GM23338 (cell line): ENCODE data around the gene ODR4. TPM values are rescaled to one million over a fixed set of nuclear protein-coding genes. Genes with fewer than 3 reads are reported as not detected.

ENCODE experiments used
- ATAC-seq: fragments of 200-7000 bp; cut with Tn5 transposase; 3 replicates; pipeline ENCODE4 v1.9.1; 2020
- DNase-seq: peaks from one replicate; pipeline ENCODE4 v3.0.0-alpha.2; 2015; ENCODE audit warnings: low spot score
- H2AFZ ChIP-seq: fragments of 200-600 bp; sonication (generic); 2 replicates; pipeline ENCODE4 v1.8.0; 2016; ENCODE audit warnings: antibody characterized with exemption, mild to moderate bottlenecking, moderate library complexity
- H3F3A ChIP-seq: fragments of 200-600 bp; sonication (generic); replicated peaks from 2 replicates; pipeline ENCODE4 v1.8.0; 2017; ENCODE audit warnings: antibody characterized with exemption, mixed run types, low read depth
- H3K27ac ChIP-seq: fragments of 200-600 bp; sonication (generic); 2 replicates; pipeline ENCODE4 v1.6.1; 2016; ENCODE audit warnings: low read depth
- H3K27me3 ChIP-seq: fragments of 200-600 bp; sonication (generic); 2 replicates; pipeline ENCODE4 v1.8.0; 2016; ENCODE audit warnings: mild to moderate bottlenecking, mixed run types, moderate library complexity; ENCODE audit not compliant: insufficient read depth
- H3K36me3 ChIP-seq: fragments of 200-600 bp; sonication (generic); 2 replicates; pipeline ENCODE4 v1.8.0; 2016; ENCODE audit warnings: mild to moderate bottlenecking; ENCODE audit not compliant: insufficient read depth
- H3K4me1 ChIP-seq: fragments of 200-600 bp; sonication (generic); 2 replicates; pipeline ENCODE4 v1.8.0; 2016; ENCODE audit warnings: mild to moderate bottlenecking, moderate library complexity; ENCODE audit not compliant: insufficient read depth
- H3K4me2 ChIP-seq: fragments of 200-600 bp; sonication (generic); 2 replicates; pipeline ENCODE4 v1.7.1; 2017; ENCODE audit warnings: mixed run types
- H3K4me3 ChIP-seq: fragments of 200-600 bp; sonication (generic); 2 replicates; pipeline ENCODE4 v1.6.1; 2016; ENCODE audit warnings: mixed run types
- H3K79me2 ChIP-seq: fragments of 200-600 bp; sonication (generic); replicated peaks from 2 replicates; pipeline ENCODE4 v1.8.0; 2017; ENCODE audit warnings: mild to moderate bottlenecking; ENCODE audit not compliant: insufficient read depth
- H3K9me2 ChIP-seq: fragments of 200-600 bp; sonication (generic); 2 replicates; pipeline ENCODE4 v1.8.0; 2017; ENCODE audit not compliant: insufficient read depth
- H4K20me1 ChIP-seq: fragments of 200-600 bp; sonication (generic); replicated peaks from 2 replicates; pipeline ENCODE4 v1.8.0; 2017; ENCODE audit warnings: mild to moderate bottlenecking; ENCODE audit not compliant: insufficient read depth
- H3K27ac Mint-ChIP-seq: 2 replicates; pipeline ENCODE4 v1.8.0; 2020; ENCODE audit warnings: inconsistent platforms, mild to moderate bottlenecking, moderate library complexity, mixed read lengths
- H3K27me3 Mint-ChIP-seq: 3 replicates; pipeline ENCODE4 v1.8.0; 2022; ENCODE audit warnings: low read depth, mild to moderate bottlenecking, moderate library complexity, mixed read lengths, inconsistent platforms; ENCODE audit not compliant: insufficient read depth, poor library complexity
- H3K36me3 Mint-ChIP-seq: 3 replicates; pipeline ENCODE4 v1.8.0; 2021; ENCODE audit warnings: low read depth, mild to moderate bottlenecking, inconsistent platforms, moderate library complexity, mixed read lengths
- H3K4me1 Mint-ChIP-seq: 3 replicates; pipeline ENCODE4 v1.8.0; 2020; ENCODE audit warnings: mild to moderate bottlenecking, inconsistent platforms, mixed read lengths
- H3K4me3 Mint-ChIP-seq: 3 replicates; pipeline ENCODE4 v1.8.0; 2021; ENCODE audit warnings: moderate library complexity, mild to moderate bottlenecking, inconsistent platforms, mixed read lengths
- H3K9me3 Mint-ChIP-seq: 3 replicates; pipeline ENCODE4 v1.8.0; 2020; ENCODE audit warnings: moderate library complexity, mild to moderate bottlenecking, inconsistent platforms, mixed read lengths
- CREB1 ChIP-seq: fragments of 250-450 bp; sonication (Bioruptor Pico); IDR thresholded peaks from 2 replicates; pipeline ENCODE4 v1.5.0; 2020; ENCODE audit warnings: low read depth, mild to moderate bottlenecking, moderate library complexity
- EZH2 ChIP-seq: fragments of 200-600 bp; sonication (generic); IDR thresholded peaks from one replicate; pipeline ENCODE4 v1.8.0; 2017; ENCODE audit warnings: antibody characterized with exemption, mild to moderate bottlenecking, low read depth; ENCODE audit not compliant: unreplicated experiment
- EZH2phosphoT487 ChIP-seq: fragments of 200-600 bp; sonication (generic); IDR thresholded peaks from one replicate; pipeline ENCODE4 v1.8.1; 2018; ENCODE audit warnings: antibody characterized with exemption; ENCODE audit not compliant: unreplicated experiment
- JUNB ChIP-seq: IDR thresholded peaks from one replicate; pipeline ENCODE4 v1.6.1; 2016; ENCODE audit warnings: antibody characterized with exemption; ENCODE audit not compliant: unreplicated experiment
- NANOG ChIP-seq: IDR thresholded peaks from 2 replicates; pipeline ENCODE4 v1.6.1; 2016; ENCODE audit warnings: antibody characterized with exemption, borderline replicate concordance
- POLR2AphosphoS5 ChIP-seq: IDR thresholded peaks from 2 replicates; pipeline ENCODE4 v1.6.1; 2016; ENCODE audit warnings: antibody characterized with exemption, low read depth
- STAT1 ChIP-seq: IDR thresholded peaks from one replicate; pipeline ENCODE4 v1.6.1; 2016; ENCODE audit warnings: antibody characterized with exemption; ENCODE audit not compliant: unreplicated experiment
- ZNF114 ChIP-seq: fragments of 250-450 bp; sonication (Bioruptor Pico); IDR thresholded peaks from 2 replicates; pipeline ENCODE4 v1.5.0; 2020; ENCODE audit warnings: mild to moderate bottlenecking, moderate library complexity
- ZNF331 ChIP-seq: fragments of 250-450 bp; sonication (Bioruptor Pico); IDR thresholded peaks from 2 replicates; pipeline ENCODE4 v1.5.0; 2020; ENCODE audit warnings: low read depth, mild to moderate bottlenecking, moderate library complexity
- polyA plus RNA-seq: library from polyadenylated mRNA; unstranded; fragments of >200 nt; fragmentation: Nextera tagmentation; extraction: Ambion mirVana; gene quantifications from 2 replicates; pipeline ENCODE4 v1.2.1, GENCODE V29; 2016
- total RNA-seq: library from RNA; depleted of rRNA; stranded (reverse); fragments of >200 nt; shearing (Covaris generic); gene quantifications from 2 replicates; pipeline ENCODE4 v1.2.3, GENCODE V29; 2014
- TF ChIP-seq, protein P1 (sequence below): IDR thresholded peaks from one replicate; pipeline ENCODE4 v1.6.1; 2018; ENCODE audit warnings: antibody characterized with exemption; ENCODE audit not compliant: unreplicated experiment
- TF ChIP-seq, protein P2 (sequence below), 2 experiments: fragments of 200-600 bp in 1 of 2; sonication (generic) in 1 of 2; conservative IDR thresholded peaks; 2 replicates each; pipeline versions ENCODE4 v1.5.1 to v1.6.1; 2016 to 2017; ENCODE audit warnings: antibody characterized with exemption in 2 of 2, low read depth in 2 of 2, mild to moderate bottlenecking in 2 of 2, moderate library complexity in 1 of 2
- TF ChIP-seq, protein P3 (sequence below): fragments of 250-450 bp; sonication (Bioruptor Pico); IDR thresholded peaks from 2 replicates; pipeline ENCODE4 v1.5.0; 2020; ENCODE audit warnings: mild to moderate bottlenecking, moderate library complexity
- TF ChIP-seq, protein P4 (sequence below): IDR thresholded peaks from 2 replicates; pipeline ENCODE4 v1.6.1; 2016; ENCODE audit warnings: antibody characterized with exemption

Gene ODR4
- total and polyA plus RNA-seq, 2 experiments from 2014 or later = 17.3 to 18.9 TPM

DNA sequence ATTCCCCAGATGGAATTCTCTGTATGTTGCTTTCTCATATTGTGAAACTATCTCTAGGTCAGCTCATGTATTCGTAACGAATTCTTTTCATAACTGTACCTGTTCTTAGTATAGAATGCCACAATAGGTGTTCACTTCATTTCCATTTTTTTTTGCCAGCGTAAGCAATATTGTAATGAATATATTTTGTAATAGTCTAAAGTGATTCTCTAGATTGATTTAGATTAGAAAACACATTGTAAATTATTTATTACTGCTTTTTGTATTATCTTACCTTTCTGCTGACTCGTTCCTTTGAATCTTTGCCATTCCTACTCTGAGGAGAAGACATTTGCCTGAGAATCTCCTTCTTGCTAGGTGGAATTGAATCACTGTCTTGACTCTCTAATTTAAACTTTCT is 70.5 kb downstream of the ODR4 start:
- Histone ChIP-seq H2AFZ (no peak overlapping the region), H3K4me1 (peaks cover 4% of the 10 kb centered on the region; the same call in 1 of the 2 replicates), H3K79me2 (no peaks in the 10 kb centered on the region), H3K9me2 (no peaks in the 10 kb centered on the region), H3K27me3 (no peaks in the 10 kb centered on the region), H3K4me3 (no peak overlapping the region), H4K20me1 (no peaks in the 10 kb centered on the region), H3K36me3 (no peaks in the 10 kb centered on the region), H3K27ac (no peak overlapping the region), H3K4me2 (no peak overlapping the region), H3F3A (no peaks in the 10 kb centered on the region)
- TF ChIP-seq, protein P1, sequence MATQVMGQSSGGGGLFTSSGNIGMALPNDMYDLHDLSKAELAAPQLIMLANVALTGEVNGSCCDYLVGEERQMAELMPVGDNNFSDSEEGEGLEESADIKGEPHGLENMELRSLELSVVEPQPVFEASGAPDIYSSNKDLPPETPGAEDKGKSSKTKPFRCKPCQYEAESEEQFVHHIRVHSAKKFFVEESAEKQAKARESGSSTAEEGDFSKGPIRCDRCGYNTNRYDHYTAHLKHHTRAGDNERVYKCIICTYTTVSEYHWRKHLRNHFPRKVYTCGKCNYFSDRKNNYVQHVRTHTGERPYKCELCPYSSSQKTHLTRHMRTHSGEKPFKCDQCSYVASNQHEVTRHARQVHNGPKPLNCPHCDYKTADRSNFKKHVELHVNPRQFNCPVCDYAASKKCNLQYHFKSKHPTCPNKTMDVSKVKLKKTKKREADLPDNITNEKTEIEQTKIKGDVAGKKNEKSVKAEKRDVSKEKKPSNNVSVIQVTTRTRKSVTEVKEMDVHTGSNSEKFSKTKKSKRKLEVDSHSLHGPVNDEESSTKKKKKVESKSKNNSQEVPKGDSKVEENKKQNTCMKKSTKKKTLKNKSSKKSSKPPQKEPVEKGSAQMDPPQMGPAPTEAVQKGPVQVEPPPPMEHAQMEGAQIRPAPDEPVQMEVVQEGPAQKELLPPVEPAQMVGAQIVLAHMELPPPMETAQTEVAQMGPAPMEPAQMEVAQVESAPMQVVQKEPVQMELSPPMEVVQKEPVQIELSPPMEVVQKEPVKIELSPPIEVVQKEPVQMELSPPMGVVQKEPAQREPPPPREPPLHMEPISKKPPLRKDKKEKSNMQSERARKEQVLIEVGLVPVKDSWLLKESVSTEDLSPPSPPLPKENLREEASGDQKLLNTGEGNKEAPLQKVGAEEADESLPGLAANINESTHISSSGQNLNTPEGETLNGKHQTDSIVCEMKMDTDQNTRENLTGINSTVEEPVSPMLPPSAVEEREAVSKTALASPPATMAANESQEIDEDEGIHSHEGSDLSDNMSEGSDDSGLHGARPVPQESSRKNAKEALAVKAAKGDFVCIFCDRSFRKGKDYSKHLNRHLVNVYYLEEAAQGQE = no peak
- TF ChIP-seq, protein P2, sequence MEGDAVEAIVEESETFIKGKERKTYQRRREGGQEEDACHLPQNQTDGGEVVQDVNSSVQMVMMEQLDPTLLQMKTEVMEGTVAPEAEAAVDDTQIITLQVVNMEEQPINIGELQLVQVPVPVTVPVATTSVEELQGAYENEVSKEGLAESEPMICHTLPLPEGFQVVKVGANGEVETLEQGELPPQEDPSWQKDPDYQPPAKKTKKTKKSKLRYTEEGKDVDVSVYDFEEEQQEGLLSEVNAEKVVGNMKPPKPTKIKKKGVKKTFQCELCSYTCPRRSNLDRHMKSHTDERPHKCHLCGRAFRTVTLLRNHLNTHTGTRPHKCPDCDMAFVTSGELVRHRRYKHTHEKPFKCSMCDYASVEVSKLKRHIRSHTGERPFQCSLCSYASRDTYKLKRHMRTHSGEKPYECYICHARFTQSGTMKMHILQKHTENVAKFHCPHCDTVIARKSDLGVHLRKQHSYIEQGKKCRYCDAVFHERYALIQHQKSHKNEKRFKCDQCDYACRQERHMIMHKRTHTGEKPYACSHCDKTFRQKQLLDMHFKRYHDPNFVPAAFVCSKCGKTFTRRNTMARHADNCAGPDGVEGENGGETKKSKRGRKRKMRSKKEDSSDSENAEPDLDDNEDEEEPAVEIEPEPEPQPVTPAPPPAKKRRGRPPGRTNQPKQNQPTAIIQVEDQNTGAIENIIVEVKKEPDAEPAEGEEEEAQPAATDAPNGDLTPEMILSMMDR (conservative IDR thresholded peaks at IDR 0.05; ENCODE audit: low read depth in 2 of 2) = no peak
- TF ChIP-seq ZNF331 (CRISPR knock-in tag) (no peak), CREB1 (CRISPR knock-in tag) (no peak), POLR2AphosphoS5 (no peak), EZH2 (no peak), NANOG (no peak), EZH2phosphoT487 (no peak), JUNB (no peak), STAT1 (no peak), ZNF114 (CRISPR knock-in tag) (no peak)
- TF ChIP-seq, protein P3, sequence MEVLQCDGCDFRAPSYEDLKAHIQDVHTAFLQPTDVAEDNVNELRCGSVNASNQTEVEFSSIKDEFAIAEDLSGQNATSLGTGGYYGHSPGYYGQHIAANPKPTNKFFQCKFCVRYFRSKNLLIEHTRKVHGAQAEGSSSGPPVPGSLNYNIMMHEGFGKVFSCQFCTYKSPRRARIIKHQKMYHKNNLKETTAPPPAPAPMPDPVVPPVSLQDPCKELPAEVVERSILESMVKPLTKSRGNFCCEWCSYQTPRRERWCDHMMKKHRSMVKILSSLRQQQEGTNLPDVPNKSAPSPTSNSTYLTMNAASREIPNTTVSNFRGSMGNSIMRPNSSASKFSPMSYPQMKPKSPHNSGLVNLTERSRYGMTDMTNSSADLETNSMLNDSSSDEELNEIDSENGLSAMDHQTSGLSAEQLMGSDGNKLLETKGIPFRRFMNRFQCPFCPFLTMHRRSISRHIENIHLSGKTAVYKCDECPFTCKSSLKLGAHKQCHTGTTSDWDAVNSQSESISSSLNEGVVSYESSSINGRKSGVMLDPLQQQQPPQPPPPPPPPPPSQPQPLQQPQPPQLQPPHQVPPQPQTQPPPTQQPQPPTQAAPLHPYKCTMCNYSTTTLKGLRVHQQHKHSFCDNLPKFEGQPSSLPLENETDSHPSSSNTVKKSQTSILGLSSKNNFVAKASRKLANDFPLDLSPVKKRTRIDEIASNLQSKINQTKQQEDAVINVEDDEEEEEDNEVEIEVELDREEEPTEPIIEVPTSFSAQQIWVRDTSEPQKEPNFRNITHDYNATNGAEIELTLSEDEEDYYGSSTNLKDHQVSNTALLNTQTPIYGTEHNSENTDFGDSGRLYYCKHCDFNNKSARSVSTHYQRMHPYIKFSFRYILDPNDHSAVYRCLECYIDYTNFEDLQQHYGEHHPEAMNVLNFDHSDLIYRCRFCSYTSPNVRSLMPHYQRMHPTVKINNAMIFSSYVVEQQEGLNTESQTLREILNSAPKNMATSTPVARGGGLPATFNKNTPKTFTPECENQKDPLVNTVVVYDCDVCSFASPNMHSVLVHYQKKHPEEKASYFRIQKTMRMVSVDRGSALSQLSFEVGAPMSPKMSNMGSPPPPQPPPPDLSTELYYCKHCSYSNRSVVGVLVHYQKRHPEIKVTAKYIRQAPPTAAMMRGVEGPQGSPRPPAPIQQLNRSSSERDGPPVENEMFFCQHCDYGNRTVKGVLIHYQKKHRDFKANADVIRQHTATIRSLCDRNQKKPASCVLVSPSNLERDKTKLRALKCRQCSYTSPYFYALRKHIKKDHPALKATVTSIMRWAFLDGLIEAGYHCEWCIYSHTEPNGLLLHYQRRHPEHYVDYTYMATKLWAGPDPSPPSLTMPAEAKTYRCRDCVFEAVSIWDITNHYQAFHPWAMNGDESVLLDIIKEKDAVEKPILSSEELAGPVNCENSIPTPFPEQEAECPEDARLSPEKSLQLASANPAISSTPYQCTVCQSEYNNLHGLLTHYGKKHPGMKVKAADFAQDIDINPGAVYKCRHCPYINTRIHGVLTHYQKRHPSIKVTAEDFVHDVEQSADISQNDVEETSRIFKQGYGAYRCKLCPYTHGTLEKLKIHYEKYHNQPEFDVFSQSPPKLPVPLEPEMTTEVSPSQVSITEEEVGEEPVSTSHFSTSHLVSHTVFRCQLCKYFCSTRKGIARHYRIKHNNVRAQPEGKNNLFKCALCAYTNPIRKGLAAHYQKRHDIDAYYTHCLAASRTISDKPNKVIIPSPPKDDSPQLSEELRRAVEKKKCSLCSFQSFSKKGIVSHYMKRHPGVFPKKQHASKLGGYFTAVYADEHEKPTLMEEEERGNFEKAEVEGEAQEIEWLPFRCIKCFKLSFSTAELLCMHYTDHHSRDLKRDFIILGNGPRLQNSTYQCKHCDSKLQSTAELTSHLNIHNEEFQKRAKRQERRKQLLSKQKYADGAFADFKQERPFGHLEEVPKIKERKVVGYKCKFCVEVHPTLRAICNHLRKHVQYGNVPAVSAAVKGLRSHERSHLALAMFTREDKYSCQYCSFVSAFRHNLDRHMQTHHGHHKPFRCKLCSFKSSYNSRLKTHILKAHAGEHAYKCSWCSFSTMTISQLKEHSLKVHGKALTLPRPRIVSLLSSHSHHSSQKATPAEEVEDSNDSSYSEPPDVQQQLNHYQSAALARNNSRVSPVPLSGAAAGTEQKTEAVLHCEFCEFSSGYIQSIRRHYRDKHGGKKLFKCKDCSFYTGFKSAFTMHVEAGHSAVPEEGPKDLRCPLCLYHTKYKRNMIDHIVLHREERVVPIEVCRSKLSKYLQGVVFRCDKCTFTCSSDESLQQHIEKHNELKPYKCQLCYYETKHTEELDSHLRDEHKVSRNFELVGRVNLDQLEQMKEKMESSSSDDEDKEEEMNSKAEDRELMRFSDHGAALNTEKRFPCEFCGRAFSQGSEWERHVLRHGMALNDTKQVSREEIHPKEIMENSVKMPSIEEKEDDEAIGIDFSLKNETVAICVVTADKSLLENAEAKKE (CRISPR knock-in tag) = no peak
- TF ChIP-seq, protein P4, sequence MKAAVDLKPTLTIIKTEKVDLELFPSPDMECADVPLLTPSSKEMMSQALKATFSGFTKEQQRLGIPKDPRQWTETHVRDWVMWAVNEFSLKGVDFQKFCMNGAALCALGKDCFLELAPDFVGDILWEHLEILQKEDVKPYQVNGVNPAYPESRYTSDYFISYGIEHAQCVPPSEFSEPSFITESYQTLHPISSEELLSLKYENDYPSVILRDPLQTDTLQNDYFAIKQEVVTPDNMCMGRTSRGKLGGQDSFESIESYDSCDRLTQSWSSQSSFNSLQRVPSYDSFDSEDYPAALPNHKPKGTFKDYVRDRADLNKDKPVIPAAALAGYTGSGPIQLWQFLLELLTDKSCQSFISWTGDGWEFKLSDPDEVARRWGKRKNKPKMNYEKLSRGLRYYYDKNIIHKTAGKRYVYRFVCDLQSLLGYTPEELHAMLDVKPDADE = no peak
- Mint-ChIP-seq H3K4me1 (peaks cover 6% of the 10 kb centered on the region; the same call in 1 of the 3 replicates), H3K36me3 (no peaks in the 10 kb centered on the region), H3K4me3 (no peak overlapping the region), H3K9me3 (no peaks in the 10 kb centered on the region), H3K27me3 (no peaks in the 10 kb centered on the region), H3K27ac (no peak overlapping the region)
- DNase-seq = no peak
- no peak for ATAC-seq
